HG02571 (cell line): ENCODE results near the gene FKBP5.
"Not testable (repeated sequence)": the region's sequence is repeated elsewhere in the genome, so short reads cannot be mapped to it uniquely, and the experiment has no call there.

Experiments used
- ATAC-seq: cut with Tn5 transposase; IDR thresholded peaks from one replicate; pipeline ENCODE4 v1.9.1; 2021; ENCODE audit warnings: mild to moderate bottlenecking, moderate library complexity; ENCODE audit not compliant: unreplicated experiment

FKBP5 gene

DNA sequence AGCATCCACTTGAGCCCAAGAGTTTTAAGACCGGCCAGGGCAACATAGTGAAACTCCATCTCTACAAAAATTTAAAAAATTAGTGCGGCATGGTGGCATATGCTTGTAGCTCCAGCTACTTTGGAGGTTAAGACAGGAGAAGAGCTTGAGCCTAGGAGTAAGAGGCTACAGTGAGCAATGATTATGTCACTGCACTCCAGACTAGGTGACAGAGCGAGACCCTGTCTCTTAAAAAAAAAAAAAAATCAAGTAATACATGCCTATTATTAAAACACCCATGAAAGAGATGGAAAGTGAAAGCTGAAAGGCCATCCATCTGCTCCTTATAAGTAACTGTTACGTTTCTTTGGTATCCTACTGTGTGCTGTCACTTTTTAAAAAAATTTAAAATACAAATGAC is 66.4 kb downstream of the FKBP5 start:
- ATAC-seq, result no peak

DNA sequence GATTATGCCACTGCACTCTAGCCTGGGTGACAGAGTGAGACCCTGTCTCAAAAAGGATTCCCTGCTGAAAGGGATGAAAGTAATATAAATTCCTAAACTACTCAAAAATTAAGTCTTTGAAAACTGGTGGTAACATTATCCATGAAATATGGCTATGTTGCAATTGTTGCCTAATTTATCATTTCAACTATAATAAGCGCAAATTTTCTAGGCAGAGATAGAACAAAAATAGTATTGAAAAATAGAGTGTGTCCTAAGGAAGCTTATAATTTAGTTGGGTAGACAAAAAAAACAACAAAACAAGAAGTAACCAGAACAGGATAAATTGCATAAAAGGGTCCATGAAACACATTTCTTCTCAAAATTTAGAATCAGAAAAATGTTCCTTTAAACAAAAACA is 68.0 kb downstream of the FKBP5 start:
- no peak for ATAC-seq

DNA sequence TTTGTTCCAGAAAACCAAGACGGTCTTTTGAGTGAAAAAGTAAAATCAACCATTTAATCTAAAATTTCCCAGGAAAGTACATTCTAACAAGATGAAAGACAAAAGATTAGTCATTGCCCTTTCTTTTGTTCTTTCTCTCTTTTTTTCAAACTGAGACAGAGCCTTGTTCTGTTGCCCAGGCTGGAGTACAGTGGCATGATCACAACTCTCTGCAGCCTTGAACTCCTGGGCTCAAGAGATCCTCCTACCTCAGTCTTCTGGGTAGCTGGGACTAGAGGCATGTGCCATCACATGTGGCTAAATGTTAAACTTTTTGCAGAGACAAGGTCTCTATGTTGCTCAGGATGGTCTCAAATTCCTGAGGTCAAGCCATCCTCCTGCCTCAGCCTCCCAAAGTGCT is 75.0 kb downstream of the FKBP5 start:
- ATAC-seq, result no peak

DNA sequence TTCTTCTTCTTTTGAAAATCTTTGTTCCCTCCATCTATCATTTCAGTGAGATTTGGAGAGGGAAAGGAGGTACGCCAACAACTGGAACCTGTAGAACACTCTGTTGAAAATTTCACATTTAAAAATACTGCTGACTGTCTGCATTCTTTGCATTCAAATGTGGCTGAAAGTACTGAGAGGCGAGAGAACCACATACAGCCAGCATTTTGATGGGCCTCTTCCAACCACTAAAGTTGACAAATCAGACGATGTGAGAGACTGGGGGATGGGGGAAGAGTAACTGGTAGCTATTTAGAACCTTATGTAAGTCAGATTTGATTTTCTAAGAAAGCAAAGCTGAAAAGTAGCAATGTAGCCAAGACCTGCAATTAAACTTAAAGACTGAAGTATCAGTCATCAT is 77.5 kb downstream of the FKBP5 start:
- no peak for ATAC-seq

DNA sequence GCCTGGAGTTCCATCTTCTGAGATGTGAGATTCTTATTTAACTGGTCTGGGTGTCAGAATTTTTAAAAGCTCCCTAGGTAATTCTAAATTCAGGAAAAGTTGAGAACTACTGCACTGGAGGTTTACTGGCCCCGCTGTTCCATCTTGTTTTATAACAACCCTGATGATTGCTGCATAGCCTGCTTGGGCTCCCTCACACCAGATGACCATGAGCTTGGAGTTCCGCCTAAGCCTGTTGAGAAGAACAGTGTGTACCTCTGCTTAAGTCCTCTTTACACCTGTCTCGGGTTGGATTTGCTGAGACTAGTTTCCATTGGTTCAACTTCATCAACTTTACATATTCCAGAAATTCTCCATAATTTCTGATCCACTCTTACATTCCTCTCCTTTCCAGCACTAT is 77.9 kb downstream of the FKBP5 start:
- ATAC-seq, result no peak

DNA sequence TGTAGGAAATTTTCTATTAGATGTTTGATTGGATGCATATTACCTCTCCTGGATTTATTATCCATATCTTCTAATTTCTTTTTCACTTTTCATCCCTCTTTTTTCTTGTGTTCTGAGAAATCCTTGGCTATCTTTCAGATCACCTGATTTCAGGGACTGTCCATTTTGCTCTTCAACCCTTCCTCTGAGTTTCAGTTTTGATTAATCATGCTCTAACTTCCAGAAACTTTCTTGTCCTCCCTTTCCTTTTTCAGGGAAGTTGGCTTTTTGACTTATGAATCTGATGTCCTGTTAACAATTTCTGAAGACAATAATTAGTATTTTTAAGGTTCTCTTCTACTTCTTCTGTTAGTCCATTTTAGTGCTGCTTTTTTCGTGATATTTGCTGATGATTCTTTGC is 79.1 kb downstream of the FKBP5 start:
- ATAC-seq, result no peak

DNA sequence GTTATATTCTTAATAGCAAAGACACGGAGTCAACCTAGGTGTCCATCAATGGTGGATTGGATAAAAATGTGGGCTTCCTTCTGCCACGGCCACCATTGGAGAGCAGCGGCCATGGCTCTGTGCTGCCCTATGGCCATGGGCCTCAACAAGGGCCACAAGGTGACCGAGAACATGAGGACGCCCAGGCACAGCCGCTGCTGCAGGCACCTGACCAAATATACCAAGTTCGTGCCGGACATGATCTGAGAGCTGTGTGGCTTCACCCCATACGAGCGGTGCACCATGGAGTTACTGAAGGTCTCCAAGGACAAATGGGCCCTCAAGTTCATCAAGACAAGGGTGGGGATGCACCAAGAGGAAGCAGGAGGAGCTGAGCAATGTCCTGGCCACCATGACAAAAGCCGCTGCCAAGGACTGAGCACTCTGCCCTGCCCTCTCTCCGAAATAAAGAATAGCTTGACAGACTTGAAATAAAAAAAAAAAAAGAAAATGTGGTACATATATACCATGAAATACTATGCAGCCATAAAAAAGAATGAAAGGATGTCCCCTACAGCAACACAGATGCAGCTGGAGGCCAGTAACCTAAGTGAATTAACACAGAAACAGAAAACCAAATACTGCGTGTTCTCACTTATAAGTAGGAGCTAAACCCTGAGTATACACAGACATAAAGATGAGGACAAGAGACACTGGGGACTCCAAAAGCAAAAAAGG is 81.0 kb downstream of the FKBP5 start:
- ATAC-seq, result no peak

DNA sequence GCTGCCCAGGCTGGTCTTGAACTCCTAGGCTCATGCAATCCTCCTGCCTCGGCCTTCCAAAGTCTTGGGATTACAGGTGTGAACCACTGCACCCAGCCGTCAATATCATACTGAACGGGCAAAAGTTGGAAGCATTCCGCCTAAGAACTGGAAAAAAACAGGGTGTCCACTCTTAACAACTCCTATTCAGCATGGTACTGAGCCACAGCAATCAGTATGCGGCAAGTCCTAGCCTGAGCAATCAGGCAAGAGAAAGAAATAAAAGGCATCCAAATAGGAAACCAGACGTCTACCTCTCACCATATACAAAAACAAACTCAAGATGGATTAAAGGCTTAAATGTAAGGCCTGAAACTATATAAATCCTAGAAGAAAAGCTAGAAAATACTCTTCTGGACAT is 83.1 kb downstream of the FKBP5 start:
- ATAC-seq, result no peak

DNA sequence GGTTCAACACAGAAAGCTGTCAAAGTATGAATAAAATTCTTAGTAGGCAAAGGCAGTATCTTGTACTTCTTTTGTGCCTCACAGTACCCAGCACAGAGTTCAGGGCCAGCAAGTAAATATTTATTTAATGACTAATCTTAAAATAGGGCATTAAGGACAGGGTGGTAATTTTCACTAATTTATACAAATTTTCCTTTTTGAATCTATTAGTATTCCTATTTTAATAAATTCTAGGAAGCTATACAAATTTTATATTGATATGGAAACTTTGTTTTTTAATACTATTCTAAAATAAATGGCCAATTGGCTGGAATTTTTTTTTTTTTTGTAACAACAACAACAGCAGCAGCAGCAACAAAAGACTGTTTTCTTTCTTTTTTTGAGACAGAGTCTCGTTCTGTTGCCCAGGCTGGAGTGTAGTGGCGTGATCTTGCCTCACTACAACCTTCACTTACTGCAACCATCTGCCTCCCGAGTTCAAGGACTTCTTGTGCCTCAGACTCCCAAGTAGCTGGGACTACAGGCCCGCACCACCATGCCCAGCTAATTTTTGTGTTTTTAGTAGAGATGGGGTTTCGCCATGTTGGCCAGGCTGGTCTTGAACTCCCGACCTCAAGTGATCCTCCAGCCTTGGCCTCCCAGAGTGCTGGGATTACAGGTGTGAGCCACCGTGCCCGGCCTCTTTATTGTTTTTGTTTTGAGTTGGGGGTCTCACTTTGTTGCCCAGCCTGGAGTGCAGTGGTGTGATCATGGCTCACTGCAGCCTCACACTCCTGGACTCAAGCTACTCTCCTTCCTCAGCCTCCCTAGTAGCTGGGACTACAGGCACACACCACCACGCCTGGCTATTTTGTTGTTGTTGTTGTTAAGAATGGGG is 85.2 kb downstream of the FKBP5 start:
- ATAC-seq, result no peak

DNA sequence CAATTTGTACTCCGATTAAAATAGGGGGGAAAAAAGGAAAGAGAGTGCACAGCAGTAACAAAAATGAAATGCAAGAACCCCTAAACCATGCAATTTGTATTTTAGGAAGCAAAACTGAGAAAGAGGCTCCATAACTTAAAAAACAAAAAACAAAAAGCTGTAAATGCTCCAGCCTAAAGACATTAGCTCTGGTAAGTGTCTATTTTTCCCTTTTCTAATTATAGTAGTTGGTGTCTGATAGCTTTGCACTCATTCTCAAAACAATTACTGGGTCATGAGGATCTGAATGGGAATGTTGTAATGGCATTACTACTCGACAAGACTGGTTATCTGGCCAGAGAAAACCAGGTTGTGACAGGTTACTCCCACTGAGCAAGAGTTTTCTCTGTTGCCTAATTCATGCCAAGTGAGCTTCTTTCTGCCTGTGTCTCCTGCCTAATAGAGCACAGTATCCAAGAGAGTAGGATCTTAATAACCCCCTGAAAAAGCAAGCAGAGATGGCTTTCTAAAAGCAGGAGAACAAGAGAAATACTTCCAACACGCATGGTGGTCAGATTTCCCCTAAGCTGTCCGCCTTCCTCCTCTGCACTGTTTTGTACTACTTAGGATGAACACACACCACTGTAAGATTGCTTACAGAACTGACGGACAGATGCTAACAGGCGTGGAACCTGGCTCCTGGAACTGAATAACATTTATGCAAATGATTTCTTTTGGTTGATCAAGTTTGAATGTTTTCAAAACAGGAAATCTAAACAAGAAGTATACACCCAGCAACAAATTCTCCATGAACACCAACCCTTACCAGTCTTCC is 86.4 kb downstream of the FKBP5 start:
- ATAC-seq, result no peak

DNA sequence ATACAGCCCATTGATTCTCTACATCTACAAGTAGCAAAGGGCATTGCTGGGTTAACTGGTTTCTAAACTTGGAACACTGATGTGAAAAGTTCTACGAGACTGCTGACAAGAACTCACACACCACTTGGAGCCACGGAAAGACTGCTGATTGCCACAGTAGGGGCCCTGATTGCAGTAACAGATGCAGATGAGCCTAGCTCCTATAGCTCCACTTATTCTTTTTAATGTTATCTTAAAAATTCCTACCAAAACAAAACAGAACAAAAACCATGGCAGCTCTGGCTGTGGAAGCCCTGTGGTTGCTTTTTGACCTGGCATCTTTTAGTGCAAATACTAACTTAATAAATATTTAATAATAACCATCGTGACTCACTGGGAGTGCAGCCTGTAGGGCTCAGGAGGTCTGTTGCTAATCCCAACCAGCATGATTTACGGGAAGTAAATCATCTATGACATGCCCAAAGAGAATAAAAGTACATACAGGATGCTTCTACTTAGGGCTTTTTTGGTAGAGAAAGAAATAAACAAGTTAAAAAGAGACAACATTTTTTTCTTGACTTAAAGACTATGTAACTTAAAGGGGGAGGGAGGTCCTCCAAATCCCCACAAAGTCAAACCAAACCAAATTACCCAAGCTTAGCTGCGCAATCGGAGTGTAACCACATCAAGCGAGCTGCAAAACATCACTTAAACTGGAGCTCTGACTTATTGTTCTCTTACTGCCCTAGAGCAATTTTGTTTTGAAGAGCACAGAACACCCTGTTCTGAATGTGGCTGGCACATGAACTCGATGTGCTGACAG is 87.2 kb downstream of the FKBP5 start:
- no peak for ATAC-seq

DNA sequence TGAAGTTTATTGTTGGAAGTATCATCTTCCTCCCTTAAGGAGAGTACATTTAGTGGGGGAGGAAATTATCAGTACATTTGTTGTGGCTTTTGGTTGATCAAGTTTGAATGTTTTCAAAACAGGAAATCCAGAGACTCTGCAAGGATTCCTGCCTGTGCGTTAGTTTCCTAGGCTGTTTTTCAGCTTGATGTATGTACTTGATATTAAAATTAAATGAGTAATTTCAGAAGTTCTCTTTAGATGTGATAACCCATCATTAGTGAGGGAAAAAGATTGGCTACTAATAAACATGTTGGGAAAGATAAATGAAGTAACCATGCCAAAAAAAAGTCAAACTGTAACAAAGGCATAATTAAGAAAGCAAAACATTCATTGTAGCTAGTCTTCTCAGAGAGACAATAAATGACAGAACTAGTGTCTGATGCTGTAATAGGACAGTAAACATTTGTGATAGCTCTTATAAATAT is 88.0 kb downstream of the FKBP5 start:
- no peak for ATAC-seq

DNA sequence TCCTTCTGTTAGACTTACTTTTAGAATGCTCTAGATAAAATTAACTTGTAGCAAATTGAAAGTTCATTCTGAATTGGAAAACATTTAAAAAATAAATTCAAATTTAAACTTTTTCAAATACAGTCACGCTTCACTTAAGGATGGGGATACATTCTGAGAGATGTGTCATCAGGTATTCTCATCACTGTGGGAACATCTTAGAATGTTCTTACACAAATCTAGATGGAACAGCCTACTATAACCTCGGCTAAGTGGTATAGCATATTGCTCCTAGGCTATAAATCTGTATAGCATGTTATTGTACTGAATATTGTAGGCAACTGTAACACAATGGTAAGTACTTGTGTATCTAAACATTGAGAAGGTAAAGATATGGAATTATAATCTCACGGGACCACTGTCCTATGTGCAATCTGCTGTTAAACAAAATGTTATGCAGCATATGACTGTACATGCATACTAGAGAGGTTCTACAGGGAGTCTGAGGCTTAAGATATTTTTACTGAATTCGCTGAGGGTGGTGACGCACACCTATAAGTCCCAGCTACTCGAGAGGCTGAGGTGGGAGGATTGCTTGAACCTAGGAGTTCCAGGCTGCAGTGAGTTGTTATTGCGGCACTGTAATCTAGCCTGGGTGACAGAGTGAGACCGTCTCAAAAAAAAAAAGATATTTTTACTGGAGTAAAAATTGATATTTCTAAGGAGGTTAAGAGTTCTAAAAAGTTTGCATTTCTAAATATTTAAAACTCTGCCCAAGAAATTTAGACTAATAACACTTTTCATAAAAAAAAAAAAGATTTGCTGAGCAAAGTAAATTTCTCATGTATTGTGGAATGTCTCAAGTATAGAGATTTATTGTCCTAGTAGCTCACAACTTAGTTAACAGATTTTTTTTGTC is 88.7 kb downstream of the FKBP5 start:
- no peak for ATAC-seq

DNA sequence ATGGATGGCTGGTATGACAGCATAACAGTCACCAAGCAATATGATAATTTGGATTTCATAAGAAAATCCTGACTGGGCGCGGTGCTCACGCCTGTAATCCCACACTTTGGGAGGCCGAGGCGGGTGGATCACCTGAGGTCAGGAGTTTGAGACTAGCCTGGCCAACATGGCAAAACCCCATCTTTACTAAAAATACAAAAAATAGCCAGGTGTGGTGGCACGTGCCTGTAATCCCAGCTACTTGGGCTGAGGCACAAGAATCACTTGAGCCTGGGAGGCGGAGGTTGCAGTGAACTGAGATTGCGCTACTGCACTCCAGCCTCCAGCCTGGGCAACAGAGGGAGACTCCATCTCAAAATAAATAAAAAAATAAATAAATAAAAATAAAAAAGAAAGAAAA is 90.1 kb downstream of the FKBP5 start:
- ATAC-seq, result not testable (repeated sequence)

DNA sequence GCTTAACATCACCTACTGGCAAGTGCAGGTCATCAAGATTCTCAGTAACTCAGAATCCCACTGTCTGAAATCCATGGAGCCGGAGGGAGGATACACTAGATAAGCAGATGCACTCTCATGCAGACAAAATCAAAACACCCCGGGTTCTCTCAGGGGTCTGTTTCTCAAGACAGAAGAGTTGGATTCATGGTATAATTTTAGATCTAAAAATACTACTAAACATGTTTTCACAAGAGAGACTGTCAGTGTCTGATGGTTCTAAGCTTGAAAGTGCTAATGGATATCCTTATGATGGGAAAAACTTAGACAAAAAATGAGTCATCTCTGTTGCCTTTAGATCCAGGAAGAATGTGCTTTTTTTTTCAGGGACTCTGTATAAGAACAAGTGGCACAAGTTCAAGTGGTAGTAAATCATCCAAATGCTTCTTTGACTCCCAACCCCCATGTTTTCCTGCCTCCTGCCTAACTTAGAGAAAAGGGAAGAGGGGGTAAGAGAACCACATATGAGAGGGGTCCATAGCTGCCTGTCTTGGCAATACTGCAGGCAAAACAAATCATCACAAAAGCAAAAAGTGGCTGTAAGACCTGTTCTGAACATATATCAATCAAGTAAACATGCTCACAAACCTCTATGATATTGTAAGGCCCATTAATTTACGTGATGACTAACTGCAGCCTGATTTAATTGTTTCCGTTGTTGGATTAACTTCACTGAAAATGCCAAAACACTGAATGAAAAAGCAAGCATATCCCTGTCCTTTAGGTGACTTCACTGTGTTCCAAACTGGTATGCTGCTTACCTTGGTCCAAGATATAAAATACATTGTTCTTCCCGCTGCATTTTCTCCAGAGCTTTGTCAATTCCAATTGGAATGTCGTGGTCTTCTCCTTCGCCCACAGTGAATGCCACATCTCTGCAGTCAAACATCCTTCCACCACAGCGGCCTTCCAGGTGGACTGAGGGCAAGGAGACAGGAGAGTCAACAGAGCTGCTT is 92.0 kb downstream of the FKBP5 start:
- ATAC-seq, result no peak

DNA sequence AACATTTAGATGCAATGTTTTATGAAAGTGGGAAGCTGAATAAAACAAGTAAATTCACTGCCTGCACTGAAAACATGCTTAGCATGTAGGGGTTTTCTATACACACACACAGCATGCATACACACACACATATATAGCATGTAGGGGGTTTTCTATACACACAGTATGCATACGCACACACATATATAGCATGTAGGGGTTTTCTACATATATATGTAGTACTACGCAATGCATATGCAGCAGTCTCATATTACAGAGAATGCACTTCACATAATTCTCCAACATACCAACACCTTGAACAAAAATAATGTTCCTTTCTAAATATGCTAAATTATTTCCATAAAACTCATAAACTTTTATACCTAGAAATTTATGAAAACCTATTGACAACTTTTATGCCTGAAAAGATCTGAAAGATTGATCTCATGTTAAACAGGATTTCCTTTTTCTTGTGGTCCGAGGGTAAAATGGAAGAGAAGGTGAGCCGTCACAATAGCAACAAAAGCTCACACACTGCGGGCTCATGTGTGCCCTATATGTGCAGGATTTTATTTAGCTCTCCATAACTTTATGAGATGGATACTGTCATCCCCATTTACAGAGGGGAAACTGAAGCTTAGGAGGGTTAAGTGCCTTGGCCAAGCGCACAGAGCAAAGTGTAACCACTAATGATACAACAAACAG is 94.1 kb downstream of the FKBP5 start:
- ATAC-seq, result no peak

DNA sequence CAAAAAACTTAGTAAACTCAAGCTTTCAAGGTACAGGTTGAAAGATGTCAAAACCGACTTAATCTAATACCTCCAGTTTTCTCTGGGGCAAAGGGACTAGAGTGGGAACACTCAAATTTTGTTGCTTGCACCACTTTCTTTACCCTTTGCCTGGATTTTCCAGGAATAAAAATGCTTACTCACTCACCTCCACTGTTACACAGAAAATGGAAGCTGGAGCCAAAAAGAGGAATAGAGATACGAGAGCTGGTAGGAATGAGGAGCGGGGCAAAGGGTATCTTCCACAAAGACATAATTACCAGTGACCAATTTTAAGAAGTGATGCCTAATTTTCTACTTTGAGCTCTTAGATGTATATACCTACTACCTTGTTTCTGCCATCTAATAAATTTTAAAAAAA is 96.5 kb downstream of the FKBP5 start:
- no peak for ATAC-seq

DNA sequence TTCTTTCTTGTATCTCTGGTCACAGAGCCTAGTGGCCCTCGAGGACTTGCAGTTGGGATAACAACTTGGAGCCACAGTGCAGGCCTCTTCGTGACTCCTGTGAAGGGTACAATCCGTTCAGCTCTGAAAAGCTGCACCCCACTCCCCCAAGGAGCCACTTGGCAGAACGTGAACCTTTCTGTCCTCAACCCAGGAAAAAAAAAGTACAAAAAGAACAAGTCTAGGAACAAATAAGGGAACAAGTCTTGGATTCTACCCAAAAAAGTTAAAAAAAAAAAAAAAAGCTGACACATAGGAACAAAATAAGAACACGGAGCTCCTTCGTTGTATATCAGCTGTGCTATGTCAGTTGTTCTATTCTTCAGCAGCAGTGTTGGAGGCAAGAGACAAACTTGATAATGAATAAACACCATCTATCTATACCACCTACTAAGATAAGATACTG is 98.1 kb downstream of the FKBP5 start:
- no peak for ATAC-seq
